GM18499 (cell line): ENCODE results near the gene APMAP.

Experiments
- ATAC-seq: cut with Tn5 transposase; IDR thresholded peaks from one replicate; pipeline ENCODE4 v1.9.1; 2021; ENCODE audit warnings: moderate number of reproducible peaks; ENCODE audit not compliant: insufficient read depth, unreplicated experiment

The APMAP gene

DNA sequence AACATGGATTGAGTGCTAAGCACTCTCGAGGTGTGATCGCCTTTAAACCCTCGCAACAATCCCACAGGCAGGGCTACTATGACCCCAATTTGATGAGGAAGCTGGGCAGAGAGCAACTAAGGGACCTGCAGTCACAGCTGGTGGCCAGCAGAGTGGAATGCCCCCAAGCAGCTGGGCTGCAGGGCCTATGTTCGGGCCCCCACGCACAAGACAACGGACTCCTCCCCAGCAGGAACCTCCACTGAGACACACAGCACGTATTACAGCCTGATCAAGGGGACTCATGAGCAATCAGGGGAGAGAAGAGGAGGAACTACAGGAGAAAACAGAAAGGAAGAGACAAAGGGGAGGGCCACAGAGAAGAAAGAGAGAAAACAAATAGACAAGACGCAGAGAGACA lies 21.8 kb downstream of the APMAP start:
- ATAC-seq, result no peak

DNA sequence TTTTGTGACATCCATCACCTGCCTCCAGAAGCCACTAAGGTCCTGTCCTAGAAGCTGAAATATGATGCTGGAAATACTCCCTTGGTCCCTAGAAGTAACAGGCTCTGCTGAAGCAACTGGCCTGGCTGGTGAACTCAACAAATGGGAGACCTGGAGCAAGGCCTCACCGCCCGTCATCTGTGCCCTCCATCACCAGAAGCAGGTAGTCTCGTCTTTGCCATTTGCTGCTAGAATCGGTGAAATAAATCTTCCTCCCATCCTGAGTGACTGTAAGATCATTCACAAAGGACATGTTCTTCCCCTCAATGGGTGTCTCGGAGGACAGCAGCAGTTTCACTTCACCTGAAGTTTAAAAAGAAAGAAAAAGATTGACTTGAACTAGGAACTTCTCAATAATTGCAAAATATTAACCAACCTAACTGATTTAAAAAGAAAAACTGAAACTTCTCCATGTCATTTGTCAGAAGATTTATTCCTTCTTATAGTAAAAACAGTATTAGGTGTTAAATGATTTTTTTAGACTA lies 22.5 kb downstream of the APMAP start:
- no peak for ATAC-seq

DNA sequence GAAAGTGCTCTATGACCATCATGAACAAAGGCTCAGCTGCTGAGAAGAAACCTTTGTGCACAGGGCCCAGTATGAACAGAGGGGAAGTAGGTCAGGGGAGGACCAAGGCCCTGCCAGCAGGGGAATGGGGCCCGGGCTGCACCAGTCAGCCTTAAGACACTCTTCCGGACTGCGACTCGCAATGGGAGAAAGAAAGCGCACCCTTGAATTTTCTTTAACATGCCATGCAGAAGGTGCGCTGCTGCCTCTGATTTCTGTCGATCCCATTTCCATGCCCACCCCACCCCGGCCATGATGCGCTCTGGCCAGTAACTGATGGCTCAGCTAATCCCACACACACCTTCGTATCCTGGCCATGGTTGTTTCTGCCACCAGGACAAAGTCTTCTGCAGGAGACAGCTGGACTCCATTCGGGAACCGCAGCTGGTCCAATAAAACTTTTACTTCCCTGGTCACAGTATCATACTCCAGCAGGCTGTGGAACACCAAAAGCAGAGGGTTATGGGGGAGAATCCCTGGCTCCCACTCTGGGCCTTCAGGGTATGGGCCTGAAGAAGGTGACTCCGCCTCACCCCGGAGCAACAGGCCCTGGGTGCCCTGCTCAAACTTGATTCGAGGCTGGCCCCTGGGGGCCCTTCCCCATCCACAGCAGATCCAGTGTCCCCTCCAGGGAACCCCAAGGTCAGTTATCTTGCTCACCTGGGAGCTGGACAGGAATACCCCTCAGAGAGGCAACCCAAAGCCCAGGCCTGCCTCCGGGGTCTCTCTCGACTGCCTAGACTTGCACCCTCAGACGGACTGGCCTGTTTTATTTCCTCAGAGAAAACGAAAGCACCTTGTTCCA lies 23.1 kb downstream of the APMAP start:
- ATAC-seq, result no peak

DNA sequence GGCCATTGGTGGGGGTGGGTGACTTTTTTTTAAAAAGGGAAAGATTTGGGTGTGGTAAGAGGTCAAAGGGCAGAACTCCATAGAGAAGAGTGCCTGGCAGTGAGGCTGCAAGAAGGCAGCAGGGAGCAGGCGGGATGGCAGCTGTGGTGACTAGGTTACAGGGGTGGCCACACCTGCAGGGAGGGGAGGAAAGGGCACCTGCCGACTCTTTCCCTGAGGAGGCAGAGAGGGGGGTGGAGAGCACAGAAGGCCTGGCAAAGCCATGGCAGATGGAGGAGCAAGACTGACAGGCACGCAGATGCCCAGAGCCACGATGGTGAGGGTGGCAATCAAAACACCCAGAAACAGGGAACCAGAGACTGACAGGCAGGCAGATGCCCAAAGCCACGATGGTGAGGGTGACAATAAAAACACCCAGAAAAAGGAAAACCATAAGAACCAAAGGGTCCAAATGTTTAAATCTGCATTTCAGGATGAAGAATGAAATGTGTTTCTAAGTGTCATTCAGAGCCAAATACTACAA lies 24.2 kb downstream of the APMAP start:
- no peak for ATAC-seq

DNA sequence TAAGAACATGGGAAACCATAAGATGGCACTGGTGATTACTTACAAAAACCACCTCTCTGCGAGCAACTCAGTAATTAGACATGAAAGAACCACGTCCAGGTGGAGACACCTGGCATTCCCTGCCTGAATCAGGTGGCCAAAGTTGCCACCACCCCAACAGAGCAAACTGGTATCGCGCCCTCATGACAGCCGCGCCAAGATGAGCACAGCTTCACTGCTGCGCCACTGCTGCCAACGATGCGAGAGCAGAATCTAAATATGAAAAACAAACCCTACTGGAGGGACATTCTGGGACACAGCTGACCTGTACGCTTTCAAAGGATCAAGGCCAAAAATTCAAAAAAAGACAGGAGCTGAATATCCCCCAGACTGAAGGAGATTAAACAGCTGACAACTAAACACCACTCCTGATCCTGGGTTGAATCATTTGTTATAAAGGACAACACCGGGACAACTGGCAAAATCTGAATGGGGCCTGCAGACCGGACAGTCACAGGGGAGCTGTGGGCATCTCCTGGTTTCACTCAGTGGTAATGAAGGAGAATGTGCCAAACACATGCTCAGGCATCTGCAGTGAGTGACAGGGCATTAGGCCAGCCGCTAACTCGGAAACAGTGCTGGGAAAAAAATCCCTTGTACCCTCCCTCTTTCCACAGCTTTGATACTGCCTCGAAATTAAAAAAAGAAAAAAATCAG lies 26.1 kb downstream of the APMAP start:
- ATAC-seq, result no peak

DNA sequence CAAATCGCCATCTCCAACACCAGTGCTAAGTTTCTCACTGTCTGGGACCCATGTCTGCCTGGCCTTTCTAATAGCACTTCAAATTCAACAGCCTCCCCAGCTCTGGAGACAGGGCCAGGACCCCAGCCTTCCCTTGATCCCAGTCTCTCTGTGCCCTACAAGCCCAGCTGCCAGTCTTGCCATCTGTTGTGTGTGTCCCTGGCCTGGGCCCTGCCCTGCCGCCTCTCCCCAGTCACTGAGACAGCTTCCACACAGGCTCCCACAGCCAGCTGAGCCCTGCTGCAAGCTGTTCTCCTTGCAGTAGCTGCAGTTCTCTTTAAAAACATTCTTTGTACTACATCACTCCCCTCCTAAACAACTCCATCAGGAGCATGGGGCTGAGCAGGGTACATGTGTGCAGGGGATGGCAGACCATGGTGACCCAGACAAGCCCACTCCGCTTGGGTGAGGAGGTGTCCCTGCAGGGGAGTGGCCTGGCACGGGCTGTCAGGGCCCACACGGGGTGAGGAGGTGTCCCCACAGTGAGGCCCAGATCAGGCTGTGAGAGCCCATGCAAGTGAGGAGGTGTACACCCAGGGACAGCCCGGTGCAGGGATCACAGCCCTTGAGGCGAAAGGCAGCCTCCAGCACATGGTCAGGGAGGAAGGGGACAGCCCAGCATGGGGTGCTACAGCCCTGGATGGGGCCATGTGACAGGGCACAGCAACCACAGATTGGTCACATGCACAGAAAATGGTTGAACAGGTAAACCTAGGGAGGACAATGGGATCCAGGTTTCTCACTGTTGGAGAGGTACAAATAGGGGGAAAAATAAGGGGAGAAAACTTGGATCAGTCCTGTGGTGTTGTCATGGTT lies 27.3 kb downstream of the APMAP start:
- no peak for ATAC-seq

DNA sequence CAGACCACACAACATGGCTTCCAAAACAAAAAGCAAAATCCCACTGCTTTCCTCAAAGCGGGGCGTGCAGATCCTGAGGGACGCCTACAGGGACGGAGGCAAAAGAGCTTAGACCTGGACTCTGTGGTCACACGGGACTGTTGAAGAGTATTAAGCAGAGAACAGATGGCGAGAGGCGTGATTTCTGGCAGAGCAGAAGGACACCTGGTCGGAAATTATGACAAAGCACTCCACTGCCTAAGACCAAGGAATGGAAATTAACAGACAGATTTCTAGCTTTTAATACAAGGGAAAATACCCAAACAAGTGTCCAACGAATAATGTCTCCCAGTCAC lies 28.1 kb downstream of the APMAP start:
- ATAC-seq, result no peak

DNA sequence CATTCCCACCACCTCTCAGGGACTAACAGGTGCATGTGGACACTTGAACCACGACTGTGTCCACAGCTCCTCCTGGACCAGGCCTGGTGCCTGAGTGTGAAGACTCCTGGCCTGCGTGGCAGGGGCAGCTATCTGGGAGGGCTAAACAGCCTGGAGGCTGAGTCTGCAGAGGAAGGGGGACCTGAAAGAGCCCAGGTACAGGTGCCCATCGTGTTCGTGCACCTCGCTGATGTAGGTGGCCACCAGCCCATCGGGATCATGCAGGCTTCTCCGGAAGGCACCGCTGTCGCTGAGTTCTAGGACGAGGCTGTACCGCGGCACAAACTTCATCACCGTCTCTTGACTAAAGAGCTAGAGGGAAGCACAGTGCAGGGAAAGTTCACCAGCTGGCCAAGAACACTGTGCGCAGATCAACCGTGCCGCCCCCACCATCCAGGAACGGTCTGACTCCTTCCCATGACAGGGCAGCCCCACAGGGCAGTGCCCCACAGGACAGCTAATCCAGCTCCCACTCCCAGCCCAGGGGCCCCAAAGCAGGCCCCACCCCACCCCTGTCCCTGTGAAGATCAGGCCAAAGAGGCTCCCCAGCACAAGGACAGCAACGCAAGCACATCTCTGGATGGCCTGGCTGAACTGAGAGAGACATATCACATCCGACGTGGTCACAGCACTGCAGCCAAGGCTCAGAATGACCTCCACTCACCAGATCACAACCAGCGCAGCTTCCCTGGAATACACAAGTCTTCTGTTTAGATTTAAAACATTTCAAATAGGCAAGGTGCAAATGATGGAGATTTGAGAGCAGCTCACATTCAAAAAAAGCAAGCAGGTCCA lies 28.7 kb downstream of the APMAP start:
- no peak for ATAC-seq

DNA sequence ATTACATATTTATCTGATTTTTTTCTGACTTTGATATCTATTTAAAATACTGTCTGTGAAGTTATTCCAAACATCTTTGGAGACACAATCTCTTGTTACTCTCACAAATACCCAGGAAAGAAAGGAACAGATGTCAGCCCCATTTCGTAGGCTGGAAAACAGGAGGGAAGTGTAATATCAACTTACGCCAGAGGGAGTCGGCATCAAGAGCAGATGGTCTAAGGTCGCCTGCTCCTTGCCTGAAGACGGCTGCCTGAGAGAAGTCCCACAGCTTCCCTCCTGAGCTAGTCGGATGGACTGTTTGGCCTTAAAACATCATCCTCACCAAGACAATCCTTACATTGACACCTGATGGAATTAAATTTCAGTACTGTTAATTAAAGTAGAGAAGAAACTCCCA lies 30.0 kb downstream of the APMAP start:
- ATAC-seq, result no peak

DNA sequence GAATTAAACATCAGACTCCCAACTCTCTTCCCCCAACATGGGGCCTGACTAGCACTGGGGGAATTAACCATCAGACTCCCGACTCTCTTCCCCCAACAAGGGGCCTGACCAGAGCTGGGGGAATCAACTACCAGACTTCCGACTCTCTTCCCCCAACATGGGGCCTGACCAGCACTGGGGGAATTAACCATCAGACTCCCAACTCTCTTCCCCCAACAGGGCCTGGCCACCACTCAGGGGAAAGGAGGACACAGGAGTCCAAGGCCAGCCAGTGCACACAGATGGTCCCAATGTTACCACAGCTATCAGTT lies 30.4 kb downstream of the APMAP start:
- ATAC-seq, result no peak

DNA sequence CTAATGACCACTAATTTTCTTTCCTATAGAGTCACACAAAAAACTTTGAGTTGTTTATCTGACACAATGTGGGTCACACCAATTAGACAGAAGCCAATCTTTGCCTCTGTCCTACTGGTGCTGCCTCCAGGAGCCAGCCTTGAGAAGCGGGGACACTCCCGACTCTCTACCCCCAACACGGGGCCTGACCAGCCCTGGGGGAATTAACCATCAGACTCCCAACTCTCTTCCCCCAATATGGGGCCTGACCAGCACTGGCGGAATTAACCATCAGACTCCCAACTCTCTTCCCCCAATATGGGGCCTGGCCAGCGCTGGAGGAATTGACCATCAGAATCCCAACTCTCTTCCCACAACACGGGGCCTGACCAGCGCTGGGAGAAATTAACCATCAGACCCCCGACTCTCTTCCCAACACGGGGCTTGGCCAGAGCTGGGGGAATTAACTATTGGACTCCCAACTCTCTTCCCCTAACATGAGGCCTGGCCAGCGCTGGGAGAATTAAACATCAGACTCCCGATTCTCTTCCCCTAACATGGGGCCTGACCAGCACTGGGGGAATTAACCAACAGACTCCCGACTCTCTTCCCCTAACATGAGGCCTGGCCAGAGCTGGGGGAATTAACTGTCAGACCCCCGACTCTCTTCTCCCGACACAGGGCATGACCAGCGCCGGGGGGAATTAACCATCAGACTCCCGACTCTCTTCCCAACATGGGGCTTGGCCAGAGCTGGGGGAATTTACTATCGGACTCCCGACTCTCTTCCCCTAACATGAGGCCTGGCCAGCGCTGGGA lies 31.0 kb downstream of the APMAP start:
- no peak for ATAC-seq

DNA sequence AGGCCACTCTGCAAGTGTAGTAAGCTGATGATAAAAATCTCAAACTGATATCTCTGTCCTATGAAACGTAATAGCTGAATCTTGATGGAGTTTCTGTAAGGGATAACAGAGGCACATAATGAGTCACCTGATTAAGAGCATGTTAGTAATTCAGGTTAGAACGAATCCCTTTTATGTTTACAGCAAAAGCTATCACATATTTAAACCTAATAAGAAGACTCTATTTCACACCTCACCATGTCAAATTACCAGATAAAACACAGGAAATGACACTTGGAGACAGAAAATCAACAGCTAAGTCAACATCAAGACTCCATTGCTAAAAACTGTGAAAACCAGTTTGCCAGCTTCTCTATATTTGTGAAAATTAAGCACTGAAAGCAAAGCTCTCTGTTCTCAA lies 31.7 kb downstream of the APMAP start:
- ATAC-seq, result no peak

DNA sequence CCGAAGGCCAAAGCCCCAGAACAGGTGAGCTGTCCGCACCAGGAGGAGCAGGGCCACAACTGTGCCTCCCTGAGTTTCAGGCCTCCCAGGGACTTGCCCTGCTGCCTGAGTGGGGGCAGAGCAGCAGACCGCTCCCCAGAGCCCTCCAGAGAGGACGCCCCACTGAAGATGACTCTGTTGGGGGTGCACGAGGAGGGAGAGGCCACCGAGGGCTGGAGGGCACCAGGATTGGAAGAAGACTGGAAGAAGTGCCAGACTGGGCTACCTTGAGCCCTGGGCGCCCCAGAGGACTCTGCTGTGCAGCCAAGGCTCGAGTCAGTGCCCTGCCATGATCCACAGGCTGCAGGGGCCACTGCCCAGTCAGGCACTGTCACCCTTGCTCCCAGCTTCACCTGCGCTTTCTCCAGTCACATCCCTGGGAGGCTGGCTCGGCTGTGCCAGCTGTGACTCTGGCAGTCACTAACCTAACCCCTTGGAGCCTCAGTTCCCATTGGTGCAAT lies 32.2 kb downstream of the APMAP start:
- ATAC-seq, result no peak

DNA sequence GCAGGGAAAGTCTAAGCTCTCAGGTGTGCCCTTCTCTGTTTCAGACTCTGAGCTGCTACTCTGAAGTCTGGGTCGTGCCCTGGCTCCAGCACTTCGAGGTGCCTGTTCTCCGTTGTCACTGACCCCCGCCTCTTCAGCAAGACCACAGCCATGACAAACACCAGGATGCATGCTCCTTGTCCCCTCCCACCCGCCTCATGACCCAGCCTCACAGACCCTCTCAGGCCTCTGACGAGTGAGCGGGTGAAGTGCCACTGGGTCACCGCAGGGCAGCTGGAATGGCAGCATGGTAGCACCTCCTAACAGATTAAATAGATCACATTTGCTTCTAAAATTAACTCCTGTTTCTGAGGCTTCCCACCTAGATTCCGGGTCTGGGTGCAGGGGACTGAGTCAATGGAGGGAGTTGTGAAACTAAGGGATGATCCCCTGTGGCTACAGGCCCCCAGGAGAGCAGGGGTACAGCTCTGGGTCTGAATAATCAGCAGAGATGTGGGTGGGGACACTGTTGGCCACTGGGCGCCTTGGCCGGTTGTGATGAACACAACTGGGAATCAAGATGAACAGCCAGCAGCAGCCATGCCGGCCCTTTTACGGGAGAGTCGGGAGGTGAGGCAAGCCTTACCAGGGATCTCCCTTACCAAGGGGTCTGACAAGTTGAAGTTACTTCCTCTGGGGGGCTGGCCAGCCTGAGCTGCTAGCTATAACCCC lies 32.8 kb downstream of the APMAP start:
- no peak for ATAC-seq

DNA sequence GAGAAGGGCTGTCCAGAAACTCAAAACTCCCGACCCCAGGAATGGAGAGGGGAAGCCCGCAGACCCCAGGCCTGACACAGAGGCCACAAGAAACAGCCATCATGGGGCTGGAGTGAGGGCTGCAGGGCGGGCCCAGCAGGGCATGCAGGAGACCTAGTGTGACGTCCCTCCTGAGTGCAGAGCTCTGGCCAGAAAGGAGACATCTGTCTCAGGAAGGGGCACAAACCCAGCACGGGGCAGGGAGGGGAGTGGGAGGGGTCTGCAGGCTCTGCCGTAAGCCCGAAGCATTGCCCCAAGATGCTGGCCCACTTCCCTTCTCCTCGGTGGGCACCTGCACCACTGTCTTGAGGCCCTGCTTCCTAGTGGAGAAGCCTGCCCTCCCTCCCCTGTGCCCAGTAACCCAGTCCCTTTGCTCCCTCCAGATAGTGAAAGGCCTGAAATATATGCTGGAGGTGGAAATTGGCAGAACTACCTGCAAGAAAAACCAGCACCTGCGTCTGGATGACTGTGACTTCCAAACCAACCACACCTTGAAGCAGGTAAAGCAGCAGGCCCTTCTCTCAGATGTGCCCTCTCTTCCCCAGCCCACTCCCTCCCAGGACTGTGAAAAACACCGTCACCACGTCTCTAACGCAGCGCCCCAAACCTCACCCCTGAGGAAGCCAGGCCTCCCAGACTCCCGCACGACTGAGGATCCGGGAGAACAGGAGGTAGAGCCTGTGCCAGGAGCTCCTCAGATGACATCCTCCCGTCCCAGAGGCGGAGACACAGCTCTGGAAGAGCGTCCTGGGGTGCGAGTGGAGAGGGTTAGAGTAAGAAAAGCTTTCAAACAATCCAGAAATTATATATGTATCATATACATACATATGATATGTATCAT lies 33.8 kb downstream of the APMAP start:
- ATAC-seq, result no peak

DNA sequence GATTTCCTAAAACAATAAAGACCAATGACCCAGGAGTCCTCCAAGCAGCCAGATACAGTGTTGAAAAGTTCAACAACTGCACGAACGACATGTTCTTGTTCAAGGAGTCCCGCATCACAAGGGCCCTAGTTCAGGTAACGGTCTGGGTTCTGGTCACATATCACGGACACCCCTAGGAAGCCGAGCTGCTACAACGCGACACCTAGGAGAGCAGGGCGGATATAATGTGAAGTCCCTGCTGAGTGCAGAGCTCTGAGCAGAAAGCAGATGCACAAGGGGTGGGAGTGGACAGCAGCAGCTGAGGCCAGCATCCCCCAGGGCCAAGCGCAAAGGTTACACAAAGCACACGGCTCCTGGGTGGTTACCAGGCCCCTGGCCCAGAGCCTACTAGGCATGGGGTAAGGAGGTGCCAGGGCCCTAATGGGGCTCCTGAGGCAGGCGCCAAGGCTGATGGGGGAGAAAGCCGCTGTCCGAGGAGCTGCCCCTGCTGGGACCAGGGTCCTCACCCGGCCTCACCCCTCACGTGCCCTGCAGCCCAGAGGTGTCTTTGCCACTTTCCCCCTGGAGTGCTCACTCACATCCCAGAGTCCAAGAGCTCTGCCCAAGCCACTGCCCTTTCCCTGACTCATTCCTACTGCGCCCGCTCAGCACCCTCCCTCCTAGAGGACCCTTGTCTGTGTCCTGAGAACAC lies 35.1 kb downstream of the APMAP start:
- ATAC-seq, result no peak
